AG04449 (cell line): ENCODE measurements around the gene CATSPERE.

Source experiments
- CTCF ChIA-PET: fragments of 350-600 bp; formaldehyde crosslinking; extraction: SDS; loops from one replicate; lab custom pipeline; 2021; ENCODE audit warnings: antibody characterized with exemption; lab: Yijun Ruan, JAX
- POLR2A ChIA-PET: fragments of 400-600, 350-600 bp; formaldehyde crosslinking; extraction: SDS; loops from one replicate; lab custom pipeline; 2020; ENCODE audit warnings: antibody characterized with exemption, inconsistent platforms; lab: Yijun Ruan, JAX
- DNase-seq: peaks from one replicate; pipeline ENCODE4 v3.0.0-alpha.2; 2010; ENCODE audit warnings: low read depth, low spot score
- H3K4me3 ChIP-seq: 2 replicates; pipeline ENCODE4 v1.5.1; 2011; ENCODE audit warnings: low read depth, mild to moderate bottlenecking, control low read depth, low read length
- TF ChIP-seq, protein P1 (sequence below): IDR thresholded peaks from one replicate; pipeline ENCODE4 v1.5.1; 2011; ENCODE audit warnings: mild to moderate bottlenecking, moderate library complexity, low read length, control low read depth, inconsistent platforms; ENCODE audit not compliant: insufficient read depth; ENCODE audit errors: missing control alignments

The CATSPERE gene

GRCh38 chr1:244652623-244653438, 191.8 kb downstream of the CATSPERE start, which contains the start of gene DESI2:
TSS of gene DESI2 (plus strand) at chr1:244653126. CDS start at chr1:244653314, 188 bp downstream.
- ChIA-PET CTCF (interaction anchor here (0.7 to 3.9 kb wide), 10 partner anchors 11 to 145 kb away, joined by 3 to 20 read pairs (median 4); no protein-coding TSS in a partner anchor), POLR2A (no interaction called here)
- TF ChIP-seq, protein P1, sequence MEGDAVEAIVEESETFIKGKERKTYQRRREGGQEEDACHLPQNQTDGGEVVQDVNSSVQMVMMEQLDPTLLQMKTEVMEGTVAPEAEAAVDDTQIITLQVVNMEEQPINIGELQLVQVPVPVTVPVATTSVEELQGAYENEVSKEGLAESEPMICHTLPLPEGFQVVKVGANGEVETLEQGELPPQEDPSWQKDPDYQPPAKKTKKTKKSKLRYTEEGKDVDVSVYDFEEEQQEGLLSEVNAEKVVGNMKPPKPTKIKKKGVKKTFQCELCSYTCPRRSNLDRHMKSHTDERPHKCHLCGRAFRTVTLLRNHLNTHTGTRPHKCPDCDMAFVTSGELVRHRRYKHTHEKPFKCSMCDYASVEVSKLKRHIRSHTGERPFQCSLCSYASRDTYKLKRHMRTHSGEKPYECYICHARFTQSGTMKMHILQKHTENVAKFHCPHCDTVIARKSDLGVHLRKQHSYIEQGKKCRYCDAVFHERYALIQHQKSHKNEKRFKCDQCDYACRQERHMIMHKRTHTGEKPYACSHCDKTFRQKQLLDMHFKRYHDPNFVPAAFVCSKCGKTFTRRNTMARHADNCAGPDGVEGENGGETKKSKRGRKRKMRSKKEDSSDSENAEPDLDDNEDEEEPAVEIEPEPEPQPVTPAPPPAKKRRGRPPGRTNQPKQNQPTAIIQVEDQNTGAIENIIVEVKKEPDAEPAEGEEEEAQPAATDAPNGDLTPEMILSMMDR = peak; percentile 66
- peak; percentile 96 for DNase-seq
- peak within 1 kb of the TSS; percentile 90 for H3K4me3 ChIP-seq

- POLR2A ChIA-PET = no interaction called here
- TF ChIP-seq, protein P1 = no peak
- DNase-seq = no peak
- CTCF ChIA-PET = interaction anchor here (0.9 to 3.9 kb wide), 6 partner anchors 10 to 143 kb away, joined by 3 to 20 read pairs (median 6); no protein-coding TSS in a partner anchor
- peak overlapping the region; percentile 90 for H3K4me3 ChIP-seq
Measured at GRCh38 chr1:244653439-244654107, 192.5 kb downstream of the CATSPERE start.

DNA sequence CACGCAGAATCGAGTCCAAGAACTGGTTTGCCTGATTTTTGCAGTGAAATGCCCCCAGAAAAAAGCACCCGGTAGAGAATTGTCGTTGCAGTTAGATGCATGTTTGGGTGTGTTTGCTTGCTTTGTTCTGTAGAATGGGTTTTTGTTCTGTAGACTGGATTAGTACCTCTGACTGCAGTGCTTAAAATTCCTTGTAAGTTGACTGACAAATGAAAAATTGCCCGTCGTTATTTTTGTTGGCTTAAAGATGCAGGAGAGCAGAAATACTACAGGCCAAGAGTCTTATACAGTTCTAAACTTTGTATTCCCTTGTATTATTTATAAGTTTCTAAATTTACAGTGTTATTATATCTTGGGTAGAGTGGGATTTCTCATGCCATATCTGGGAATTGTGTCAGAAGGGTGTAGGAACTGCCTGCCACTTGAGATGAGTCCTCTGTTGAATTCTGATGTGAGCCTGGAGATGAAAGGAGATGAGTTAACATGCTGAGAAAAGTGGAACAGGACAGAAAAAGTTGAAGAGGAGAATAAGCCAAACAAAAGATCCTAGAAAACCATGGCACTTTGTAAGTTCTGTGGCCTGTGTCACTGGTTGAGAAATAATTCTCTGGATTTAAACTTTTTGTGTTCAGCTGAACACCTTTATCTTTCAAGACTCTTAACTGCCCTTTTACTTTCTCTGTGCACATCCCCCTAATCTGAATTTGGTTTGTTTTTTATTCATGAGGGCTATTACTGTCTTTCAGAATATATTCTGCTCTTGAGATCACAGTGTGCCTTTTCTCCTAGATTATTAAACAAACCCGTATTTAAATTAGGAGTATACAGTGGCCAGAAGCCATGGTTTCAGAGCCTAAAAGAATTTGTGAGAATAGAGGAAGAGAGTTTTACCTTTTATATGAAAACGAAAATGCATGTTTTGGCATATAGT, 193.3 kb downstream of the CATSPERE start:
- DNase-seq = no peak
- H3K4me3 ChIP-seq = peak overlapping the region; percentile 90
- ChIA-PET POLR2A (no interaction called here), CTCF (interaction anchor here (1.1 to 3.9 kb wide), 4 partner anchors 10 to 142 kb away, joined by 4 to 20 read pairs (median 6); no protein-coding TSS in a partner anchor)
- TF ChIP-seq, protein P1 = no peak

GRCh38 chr1:244655186-244655585, 194.1 kb downstream of the CATSPERE start:
- ChIA-PET POLR2A (no interaction called here), CTCF (no interaction called here)
- no peak for DNase-seq
- H3K4me3 ChIP-seq = no peak overlapping the region
- TF ChIP-seq, protein P1 = no peak

DNA sequence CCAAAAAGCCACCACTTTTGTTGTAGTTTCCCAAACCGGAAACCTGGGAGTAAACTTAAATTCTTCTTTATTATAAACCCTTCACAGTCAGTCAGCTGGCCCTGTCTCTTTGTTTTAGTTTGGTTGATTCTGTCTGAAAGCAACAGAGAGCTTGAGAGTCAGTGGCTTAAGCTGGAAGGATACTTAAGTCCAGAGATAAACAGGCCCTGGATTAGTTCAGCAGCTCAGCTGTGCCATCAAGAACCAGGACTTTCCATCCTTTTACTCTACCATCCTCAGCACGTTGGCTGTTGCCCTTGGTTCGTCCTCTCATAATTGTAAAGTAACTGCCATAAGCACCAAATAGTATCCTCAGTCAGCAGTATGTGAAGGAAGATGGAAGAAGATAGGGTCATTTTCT, 196.3 kb downstream of the CATSPERE start:
- ChIA-PET CTCF (no interaction called here), POLR2A (no interaction called here)
- H3K4me3 ChIP-seq = no peak overlapping the region
- DNase-seq = no peak
- TF ChIP-seq, protein P1 = no peak
